GM21390 (cell line): Measurements from ENCODE around the gene PROK2.

ENCODE experiments used
- ATAC-seq: cut with Tn5 transposase; IDR thresholded peaks from one replicate; pipeline ENCODE4 v1.9.1; 2021; ENCODE audit not compliant: unreplicated experiment

The PROK2 gene

DNA sequence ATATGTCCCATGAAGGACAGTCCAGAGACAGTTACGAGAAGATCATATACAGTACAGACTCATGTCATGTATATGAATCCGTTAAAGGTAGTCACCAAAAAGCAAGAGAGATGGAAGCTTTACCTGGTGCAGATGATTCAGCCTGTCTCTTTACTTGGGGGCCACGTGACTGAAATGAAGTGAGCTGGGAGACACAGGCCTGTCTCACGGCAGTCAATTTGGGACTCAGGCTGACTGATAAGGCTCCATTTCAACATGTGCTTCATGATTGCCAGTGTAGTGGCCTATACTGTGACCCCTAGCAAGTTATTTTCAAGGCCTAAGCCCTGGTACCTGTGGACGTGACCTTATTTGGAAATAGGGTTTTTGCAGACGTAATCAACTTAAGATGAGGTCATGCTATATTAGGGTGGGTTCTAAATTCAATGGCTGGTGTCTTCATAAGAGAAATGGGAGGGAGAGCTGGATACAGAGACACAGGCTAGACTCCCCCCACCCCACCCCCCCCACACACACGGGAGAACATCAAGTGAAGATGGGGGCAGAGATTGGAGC, 3.0 kb upstream of the PROK2 start:
- ATAC-seq, result no peak

DNA sequence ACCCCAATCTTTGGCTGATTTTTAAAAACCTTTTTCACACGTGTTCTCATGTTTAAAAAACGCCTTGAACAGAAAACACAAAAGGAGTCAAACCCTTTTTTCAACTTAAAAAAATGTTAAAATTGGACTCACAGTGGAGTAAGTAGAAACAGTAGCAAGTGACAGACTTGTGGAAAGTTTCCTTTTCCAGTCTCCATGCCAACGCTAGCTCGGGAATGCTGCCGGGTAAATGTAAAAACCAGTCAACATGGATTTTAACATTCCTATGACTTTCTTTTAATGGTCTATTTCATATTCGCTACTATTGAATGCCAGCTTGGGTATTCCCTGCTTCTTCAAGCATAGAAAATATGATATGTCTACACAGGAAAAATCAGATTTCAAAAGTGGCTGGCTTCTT, 1.6 kb upstream of the PROK2 start:
- no peak for ATAC-seq

DNA sequence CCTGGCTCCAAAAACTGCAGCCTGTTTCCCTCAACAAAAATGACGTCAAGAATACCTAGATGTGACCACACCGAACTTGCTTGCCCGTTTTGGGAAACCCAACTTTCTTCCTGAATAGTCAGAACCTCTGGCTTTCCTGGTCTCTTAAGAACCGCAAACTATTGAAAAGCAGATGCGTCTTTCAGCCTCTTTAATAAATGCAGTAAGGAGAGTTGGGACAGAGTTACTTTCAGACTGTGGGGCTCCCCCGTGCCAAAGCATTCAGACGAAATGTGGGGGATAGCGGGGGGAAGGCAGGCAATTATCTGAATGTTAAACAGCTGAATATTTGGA, 1.2 kb upstream of the PROK2 start:
- ATAC-seq, result no peak

DNA sequence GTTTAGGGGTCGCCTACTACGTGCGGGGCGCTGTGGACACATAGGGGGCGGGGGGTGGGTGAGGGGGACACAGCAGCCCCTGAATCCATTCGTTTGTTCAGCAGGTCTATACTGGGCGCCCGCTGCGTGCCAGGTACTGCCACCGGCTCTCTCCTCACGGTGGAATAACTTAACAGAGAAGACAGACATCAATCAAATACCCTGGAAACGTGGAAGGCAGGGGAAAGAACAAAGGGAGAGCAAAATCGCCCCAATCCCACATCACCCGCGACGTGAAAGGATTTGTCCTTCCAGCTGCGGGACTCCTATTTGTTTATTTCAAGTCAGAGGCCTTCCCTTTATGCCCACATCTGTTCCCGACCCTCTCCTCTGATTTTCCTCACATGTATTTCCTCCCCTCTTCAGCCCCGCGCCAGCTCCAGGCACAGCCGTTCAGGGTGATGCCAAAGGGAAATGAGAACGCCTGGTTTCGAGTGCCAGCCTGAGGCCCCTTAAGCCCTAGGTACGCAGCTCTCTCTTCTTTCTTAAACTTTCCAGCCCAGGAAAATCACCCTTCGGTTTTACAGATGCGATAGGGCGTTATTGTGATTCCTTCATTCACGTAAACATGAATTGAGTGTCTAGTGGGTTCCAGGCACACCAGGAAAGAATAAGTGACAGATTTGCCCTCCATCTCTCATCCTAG, 726 bp upstream of the PROK2 start:
- ATAC-seq, result no peak

GRCh38 chr3:71784201-71784913, 591 bp downstream of the PROK2 start:
- ATAC-seq, result no peak

- no peak for ATAC-seq
These were observed 1.8 kb downstream of the PROK2 start for GRCh38 chr3:71783152-71783551.

GRCh38 chr3:71780430-71780829, 4.5 kb downstream of the PROK2 start:
- no peak for ATAC-seq

GRCh38 chr3:71779674-71780377, 5.1 kb downstream of the PROK2 start:
- ATAC-seq, result no peak

- ATAC-seq, result no peak
These were observed 6.6 kb downstream of the PROK2 start for GRCh38 chr3:71778353-71778752.

DNA sequence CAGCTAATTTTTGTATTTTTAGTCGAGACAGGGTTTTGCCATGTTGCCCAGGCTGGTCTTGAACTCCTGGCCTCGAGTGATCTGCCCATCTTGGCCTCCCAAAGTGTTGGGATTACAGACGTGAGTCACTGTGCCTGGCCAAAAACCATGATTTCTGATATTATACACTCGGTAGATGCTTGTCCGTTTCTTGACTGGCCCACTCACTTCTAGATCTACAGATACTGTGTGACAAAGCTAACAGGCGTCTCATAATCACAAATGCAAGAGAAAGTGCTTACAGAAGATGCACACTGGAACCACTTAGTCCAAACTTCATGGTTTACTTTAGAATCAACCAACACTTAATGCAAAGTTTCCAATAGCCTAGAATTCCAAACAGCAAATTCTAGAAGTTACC, 8.4 kb downstream of the PROK2 start:
- no peak for ATAC-seq

GRCh38 chr3:71771884-71772283, 13.1 kb downstream of the PROK2 start:
- ATAC-seq, result no peak

GRCh38 chr3:71771126-71771525, 13.8 kb downstream of the PROK2 start:
- ATAC-seq, result no peak

- no peak for ATAC-seq
These were observed 21.5 kb downstream of the PROK2 start for GRCh38 chr3:71763426-71763825.

GRCh38 chr3:71760140-71760539, 24.8 kb downstream of the PROK2 start:
- ATAC-seq, result no peak

DNA sequence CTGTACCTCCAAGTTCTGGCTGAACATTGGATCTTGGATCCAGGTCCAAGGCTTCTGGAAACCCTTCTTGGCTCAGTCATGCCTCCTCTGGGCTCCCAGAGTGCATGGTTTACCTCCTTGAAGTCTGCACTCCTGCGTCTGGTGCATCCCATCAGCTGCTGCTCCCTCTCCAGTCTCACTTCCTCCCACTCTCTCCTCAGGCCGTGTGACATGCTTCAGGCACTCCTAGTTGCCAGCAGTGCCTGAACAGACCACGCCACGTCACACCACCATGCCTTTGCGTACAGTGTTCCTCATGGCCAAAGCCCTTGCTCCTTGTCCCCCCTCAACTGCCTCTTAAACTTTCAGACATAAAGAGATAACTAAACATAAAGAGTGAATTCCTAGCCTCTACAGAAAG, 25.5 kb downstream of the PROK2 start:
- ATAC-seq, result no peak

GRCh38 chr3:71758091-71758490, 26.9 kb downstream of the PROK2 start:
- ATAC-seq, result no peak

DNA sequence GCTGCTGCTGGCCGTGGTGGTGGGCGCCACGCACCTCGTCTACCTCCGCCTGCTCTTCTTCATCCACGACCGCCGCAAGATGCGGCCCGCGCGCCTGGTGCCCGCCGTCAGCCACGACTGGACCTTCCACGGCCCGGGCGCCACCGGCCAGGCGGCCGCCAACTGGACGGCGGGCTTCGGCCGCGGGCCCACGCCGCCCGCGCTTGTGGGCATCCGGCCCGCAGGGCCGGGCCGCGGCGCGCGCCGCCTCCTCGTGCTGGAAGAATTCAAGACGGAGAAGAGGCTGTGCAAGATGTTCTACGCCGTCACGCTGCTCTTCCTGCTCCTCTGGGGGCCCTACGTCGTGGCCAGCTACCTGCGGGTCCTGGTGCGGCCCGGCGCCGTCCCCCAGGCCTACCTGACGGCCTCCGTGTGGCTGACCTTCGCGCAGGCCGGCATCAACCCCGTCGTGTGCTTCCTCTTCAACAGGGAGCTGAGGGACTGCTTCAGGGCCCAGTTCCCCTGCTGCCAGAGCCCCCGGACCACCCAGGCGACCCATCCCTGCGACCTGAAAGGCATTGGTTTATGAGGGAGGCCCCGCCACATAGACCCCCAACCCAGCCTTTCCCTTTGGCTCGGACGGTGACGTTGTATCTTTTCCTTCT, 30.2 kb downstream of the PROK2 start:
- no peak for ATAC-seq

GRCh38 chr3:71753701-71754609, 31.0 kb downstream of the PROK2 start, which contains the start of gene GPR27:
Gene GPR27, plus strand, starts transcription at chr3:71753855. Its CDS starts 195 bp downstream, at chr3:71754050.
- ATAC-seq, result no peak

DNA sequence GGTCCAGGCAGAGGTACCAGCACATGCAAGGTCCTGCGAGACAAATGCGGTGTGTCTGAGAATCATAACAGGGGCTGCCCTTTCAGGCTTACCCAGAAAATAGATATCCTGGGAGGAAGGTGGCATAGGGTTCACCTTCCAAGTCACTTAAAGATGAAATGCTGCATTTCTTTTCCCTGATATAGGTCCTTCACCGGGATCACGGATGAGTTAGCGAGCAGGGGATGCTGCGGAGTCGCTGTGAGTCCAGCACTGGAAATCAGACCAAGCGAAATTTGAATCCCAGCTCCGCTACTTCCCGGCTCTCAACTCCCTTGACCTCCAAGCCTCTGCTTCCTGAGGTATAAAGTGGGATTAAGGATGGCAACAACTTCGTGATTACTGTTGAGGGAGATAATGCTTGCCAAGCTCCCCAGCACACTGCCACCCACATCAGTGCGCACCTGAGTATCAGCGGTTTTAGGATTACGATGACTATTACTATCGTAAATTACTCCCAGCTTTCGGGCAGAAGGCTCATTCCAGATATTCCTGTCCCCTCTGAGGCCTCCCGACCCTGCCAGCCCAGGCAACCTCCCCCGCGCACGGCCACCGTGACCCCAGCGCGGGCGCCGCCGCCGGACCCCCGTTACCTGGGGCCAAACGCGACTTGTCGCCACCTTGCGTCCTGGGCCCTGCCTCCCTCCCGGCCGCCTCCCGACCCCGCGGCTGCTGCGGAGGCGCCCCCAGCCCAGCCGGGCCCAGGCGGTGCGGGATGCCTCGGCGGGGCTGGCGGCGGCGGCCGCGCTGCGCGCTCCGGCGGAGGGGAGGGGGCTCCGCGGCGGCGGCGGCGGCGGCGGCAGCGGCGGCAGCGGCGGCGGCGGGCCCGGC, 31.9 kb downstream of the PROK2 start:
- ATAC-seq, result no peak
